SHP77 treated with DMSO at 0.1 percent for 48 hours (cell line): ENCODE results near the gene SRD5A3.
"Not testable (repeated sequence)": the region's sequence is repeated elsewhere in the genome, so short reads cannot be mapped to it uniquely, and the experiment has no call there.

Source experiments
- DNase-seq: peaks from one replicate; lab custom pipeline; 2025; lab: John Stamatoyannopoulos, UW

SRD5A3 gene

DNA sequence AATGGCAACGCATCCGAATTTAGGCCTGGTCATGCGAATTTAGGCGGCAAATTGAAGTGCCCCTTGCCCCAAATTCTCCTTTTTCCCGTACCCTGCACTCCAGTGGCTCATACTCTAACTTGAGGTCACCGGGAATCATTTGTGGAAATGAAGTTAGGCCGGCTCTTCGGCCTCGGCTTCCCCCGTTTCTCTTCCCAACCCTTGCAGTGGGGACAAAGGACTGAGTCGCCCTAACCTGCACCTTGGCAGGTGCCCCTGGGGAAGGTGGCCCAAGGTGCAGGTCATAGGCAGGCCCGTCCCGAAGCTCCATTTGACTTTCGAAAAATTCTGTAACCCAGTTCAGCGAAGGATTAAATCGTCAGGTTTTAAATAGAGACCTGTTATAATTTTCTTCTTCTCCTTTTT, 811 bp downstream of the SRD5A3 start:
- no peak for DNase-seq

DNA sequence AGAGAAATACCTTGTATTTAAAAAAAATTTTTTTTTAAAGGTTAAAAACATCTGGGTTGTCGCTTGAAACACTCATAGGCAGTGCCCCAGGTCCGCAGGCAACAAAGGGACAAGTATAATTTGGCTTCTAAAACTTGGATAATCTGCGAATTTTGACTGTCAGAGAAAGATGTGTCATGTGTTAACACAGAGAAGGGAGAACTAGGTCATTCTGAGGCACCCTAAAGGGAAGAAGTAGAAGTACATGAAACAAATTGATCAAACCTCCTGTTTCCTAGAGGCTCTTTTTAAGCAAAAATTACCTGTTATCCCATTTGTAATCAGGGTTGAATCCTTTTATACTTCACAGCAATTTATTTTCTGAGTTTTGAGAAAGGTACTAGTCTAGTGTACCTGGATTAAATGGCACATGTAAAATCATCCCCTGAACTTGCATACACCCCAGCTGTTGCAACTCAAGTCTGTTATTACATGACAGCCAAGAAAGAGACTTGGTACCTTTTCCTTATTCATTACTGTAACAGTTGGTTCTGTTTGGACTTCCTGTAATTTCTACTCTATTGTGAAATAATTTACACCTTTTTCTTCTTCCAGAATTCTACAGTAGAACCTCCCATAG, 1.7 kb downstream of the SRD5A3 start:
- DNase-seq, result no peak

DNA sequence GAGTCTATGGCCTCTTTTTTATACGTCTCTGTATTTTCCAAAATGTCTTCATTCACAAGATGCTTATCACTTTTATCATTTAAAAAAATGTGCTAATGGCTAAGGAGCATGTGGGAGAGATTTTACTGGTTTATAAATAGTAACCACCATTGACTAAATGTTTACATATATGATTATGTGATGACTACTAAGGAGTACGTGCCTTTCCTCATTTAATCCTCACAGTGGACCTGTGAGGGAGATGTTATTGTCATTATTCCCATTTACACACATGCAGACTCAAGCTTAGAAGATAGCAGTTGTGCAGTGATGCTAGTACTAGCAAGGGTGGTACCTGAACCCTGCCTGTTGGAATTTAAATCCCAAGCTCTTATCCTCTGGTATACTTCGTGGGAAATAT, 2.4 kb downstream of the SRD5A3 start:
- no peak for DNase-seq

DNA sequence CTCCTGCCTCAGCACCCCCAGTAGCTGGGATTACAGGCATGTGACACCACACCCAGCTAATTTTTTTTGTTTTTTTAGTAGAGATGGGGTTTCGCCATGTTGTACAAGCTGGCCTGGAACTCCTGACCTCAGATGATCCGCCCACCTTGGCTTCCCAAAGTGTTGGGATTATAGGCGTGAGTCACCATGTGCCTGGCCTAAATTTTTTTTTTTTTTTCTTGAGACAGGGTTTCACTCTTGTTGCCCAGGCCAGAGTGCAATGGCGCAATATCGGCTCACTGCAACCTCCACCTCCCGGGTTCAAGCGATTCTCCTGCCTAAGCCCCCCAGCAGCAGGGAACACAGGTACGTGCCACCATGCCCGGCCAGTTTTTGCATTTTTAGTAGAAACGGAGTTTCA, 4.8 kb downstream of the SRD5A3 start:
- not testable (repeated sequence) for DNase-seq

DNA sequence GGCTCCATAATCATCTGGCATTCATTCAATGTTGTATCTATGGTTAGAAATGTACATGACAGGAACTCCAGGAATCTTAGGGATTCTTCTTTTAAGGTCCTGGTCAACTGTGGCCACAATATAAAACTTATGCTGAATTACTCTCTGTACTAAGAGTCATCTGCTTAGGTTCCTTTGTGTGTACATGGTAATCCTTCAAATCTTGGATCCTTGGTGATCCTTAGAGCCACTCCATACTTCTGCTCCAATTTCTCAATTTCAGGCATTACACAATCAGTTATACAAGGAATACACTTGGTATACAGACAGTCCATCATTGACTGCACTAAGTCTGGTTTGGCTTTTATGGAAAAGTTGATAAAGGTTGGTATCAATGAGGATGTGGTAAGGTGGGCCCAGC, 5.8 kb downstream of the SRD5A3 start:
- DNase-seq, result no peak

DNA sequence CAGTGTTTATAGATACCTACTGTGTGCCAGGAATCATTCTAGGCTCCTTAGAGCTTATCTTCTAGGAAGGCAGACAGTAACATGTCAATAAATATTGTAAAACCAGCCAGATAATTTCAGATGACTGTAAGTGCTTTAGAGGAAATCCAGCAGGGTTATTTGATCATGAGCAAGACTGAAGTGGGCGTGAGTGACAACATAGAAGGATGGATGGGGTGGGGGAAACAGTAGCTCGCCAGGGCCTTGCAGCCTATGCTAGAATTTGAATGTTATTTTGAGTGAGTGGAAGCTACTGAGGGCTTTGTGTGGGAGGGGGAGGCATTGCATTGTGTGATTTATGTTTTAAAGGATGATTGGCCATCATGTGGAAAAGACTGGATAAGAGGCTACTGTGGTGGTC, 6.7 kb downstream of the SRD5A3 start:
- DNase-seq, result no peak

DNA sequence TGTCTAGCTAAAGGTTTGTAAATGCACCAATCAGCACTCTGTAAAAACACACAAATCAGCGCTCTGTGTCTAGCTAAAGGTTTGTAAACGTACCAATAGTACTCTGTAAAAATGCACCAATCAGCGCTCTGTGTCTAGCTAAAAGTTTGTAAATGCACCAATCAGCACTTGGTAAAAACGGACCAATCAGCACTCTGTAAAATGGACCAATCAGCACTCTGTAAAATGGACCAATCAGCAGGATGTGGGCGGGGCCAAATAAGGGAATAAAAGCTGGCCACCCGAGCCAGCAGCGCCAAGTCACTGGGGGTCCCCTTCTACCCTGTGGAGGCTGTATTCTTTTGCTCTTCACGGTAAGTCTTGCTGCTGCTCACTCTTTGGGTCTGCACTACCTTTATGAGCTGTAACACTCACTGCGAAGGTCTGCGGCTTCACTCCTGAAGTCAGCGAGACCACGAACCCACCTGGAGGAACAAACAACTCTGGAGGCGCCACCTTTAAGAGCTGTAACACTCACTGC, 7.2 kb downstream of the SRD5A3 start:
- DNase-seq, result not testable (repeated sequence)

DNA sequence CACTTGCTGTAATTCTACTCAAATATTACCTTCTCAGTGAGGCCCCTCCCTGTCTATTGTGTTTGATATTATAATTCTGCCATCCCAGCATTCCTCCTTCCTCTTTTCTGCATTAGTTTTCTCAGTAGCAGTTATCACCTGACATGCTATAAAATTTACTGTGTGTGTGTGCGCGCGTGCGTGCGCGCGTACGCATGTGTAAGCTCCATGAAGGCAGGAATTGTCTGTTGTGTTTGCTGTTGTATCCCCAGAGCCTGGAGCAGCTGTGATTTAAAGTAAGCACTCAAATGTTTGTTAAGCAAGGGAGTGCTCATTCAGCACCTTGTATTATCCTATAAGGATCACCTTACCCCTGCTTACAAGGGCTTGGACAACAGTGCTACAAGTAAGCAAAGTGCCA, 8.6 kb downstream of the SRD5A3 start:
- no peak for DNase-seq

DNA sequence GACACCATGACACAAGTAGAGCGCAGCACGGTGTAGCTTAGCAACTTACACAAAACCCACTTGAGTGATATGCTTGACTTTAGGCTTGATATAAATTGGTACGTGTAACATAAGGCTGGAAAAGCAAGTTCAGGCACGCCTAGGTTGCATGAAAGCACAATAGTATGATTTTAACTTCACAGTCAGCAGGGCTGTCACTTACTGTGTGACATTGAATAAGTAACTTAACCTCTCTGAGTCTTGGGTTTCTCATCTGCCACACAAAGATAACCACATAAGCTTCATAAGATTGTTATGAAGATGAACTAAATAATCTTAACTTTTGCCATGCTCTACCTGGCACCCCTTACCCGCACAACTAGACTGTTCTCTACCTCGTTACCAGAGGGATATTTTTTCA, 9.5 kb downstream of the SRD5A3 start:
- no peak for DNase-seq

DNA sequence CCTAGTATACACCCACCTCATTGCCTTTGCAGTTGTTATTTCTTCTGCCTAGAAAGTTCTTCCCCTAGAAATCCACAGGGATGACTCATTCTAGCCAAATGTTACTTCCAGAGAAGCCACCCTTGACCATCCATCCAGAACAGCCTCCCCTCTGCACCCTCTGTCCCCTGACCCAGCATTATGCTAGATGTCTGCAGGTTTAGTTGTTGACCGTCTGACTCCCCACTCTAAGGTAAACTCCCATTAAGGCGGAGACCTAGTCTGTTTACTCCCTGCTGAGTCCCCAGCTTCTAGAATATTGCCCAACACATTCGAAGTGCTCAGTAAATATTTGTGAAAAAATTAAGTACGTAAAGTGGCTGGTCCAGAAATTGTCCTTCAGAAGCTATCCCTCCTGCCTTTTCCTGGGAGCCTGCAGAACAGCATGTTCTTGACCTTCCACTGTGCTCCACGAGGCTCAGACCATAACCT, 11.0 kb downstream of the SRD5A3 start:
- no peak for DNase-seq

DNA sequence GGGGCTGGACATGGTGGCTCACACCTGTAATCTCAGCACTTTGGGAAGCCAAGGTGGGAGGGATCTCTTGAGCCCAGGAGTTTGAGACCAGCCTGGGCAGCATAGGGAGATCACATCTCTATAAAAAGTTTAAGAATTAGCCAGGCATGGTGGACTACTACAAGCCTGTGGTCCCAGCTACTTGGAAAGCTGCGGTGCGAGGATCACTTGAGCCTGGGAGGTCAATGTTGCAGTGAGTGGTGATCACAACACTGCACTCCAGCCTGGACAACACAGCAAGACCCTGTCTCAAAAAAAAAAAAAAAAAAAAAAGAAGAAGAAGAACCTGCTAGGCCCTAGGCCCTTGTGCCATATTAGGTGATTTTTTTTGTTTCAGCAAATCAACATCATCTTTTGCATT, 12.2 kb downstream of the SRD5A3 start:
- DNase-seq, result no peak

DNA sequence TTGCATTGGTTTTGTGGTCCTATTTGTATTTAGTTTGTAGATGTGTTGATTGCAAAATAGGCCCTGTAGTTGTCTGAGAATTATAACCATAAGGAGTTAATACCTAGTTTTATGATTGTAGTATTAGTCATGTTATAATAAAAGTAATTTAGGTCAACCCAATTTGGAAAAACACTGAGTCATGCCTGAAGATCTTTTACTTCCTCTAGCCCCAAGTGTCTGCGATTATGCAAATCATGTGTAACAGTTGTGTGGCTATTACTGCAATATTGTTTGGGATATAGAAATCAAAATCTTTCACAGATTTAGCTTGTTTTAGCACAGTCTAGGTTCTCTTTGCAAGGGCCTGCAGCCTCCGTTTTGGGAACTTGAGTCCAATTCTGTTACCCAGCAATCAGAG, 12.6 kb downstream of the SRD5A3 start:
- no peak for DNase-seq

DNA sequence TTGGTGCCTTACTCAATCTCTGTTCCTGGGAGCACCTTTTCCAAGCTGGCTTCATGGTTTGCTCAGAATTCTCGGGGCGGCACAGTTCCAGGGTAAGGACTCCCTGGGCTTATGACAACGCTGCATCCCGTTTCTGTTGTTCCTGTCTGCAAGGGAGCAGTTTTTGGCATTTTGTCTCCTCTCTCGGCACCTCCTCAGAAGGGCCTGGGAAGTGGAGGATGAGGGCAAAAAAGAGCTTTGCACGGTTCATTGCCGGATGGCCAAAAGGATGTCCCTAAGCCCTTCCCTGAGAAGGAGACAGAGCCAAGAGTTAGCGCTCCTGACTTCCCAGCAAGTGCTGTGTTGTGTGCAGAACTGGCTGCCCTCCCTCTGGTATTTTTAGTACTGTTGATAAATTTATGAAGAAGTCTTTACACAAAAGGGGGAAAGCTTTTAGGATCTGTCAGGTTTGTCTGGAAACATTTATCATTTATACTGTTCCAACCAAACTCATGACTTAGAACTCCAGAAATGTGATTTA, 13.4 kb downstream of the SRD5A3 start:
- DNase-seq, result no peak

DNA sequence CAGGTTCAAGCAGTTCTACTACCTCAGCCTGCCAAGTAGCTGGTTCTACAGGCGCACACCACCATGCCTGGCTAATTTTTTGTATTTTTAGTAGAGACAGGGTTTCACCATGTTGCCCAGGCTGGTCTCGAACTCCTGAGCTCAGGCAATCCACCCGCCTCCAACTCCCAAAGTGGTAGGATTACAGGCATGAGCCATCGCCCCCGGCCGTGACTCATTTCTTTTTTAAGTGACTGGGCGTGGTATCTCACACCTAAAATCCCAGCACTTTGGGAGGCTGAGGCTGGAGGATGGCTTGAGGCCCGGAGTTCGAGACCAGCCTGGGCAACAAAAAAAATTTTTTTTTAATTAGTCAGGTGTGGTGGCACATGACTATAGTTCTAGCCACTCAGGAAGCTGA, 16.9 kb downstream of the SRD5A3 start:
- DNase-seq, result not testable (repeated sequence)

DNA sequence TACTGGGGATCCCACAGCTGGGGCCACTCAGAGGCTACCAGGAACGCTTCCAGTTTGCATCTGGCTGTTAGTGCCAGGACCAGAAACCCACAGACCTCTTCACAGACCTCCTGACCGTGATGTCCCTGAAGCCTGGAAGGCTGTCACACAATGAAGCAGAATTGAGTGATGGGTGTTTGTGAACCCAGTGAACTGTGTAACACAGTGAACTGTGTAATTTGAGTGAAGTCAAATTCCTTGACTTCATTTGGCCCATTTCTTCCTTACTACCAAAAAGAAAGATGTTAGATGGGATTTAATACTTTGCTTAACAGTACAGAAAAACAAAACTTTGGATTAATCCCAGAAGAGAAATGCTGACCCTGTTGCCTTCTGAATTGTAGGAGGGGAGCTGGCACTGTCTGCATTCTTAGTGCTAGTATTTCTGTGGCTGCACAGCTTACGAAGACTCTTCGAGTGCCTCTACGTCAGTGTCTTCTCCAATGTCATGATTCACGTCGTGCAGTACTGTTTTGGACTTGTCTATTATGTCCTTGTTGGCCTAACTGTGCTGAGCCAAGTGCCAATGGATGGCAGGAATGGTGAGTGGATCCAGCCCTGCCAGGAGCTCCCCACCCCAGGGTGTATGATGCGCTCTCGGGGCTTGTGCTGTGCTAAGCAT, 17.8 kb downstream of the SRD5A3 start:
- DNase-seq, result no peak

DNA sequence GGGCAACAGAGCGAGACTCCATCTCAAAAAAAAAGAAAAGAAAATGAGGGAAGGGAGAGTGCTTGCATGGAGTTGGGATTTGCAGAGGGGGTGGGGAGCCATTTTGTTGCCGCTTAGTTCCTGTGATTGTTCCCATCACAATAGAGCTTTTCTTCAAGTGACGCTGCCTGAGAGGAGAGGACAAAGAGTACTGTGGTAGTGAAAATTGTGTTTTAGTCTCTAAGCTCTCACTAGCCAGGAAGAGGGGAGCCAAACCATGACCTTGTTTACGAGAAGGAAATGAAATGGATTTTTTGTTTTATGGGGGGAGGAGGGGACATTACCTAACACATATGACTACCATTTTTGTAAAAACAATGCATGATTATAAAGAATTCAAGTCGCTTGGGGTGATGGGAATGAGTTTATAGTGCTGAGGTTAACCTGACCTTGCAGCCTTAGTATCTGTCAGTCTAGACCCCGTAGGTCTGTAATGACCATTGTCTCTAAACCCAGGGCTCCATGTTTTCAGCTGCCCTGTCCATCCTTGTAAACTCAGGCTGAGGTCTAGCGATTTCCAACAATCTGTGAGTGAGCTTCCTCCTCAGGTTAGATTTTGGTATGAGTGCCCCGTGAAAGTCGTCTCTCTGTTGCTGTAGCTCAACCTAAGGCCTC, 18.8 kb downstream of the SRD5A3 start:
- DNase-seq, result no peak

DNA sequence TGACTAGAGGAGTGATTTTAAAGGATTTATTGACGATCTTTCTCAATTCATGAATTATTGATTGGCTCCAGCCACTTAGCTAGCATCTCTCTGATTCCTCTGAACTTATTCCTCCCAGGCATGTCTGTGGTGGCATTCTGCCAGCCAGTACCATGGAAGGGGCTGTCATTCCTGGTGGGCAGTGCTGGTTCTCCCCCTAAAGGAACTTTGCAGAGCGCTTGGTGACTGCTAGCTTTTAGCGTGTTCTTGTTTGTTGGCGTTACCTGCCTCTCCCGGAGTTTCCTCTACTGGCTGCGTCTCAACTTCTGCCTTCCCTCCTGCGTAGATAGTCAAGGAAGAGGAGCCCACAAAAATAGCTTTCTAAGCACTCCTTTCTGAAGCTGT, 19.3 kb downstream of the SRD5A3 start:
- no peak for DNase-seq

DNA sequence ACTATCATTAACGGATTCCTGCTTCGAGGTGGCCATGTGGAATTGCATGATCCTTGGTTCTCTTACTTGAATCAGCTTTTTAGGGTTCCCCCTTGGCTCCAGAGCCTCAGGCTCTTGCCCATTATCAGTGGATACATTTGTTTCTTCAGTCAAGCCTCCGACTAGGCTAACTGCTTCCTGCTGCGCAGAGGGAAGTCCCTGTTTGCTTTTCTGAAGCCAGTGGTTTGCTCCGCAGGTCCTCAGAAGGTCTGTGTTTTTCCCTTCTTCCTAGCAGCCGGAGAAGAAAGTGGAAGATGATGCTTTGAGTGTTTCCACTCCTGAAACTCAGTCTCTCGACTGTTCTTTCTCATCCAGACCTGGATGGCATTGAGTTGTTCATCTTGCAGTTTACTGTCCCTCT, 20.6 kb downstream of the SRD5A3 start:
- no peak for DNase-seq

DNA sequence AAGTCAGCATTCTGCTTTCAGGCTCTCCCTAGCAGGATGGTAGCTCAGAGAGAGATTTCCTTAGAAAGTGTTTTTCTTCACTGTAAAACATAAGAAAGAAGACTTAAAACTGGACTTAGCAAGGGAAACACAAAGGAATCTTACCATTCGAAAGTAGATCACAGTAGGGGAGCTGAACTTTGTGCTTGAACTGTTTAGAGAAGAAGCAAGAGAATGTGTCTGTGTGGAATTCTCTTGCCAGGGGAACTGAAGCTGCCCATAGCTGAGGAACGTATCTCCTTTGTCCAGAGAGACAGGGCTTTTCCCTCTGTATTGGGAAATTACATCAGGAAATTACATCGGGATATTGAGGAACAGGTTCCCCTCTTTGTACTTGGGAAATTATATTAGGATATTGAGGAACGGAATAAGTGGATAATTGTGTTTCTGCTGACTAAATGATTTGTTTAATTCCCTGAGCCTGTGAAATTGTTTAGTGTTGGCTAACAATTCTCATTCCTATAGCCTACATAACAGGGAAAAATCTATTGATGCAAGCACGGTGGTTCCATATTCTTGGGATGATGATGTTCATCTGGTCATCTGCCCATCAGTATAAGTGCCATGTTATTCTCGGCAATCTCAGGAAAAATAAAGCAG, 21.2 kb downstream of the SRD5A3 start:
- DNase-seq, result no peak

DNA sequence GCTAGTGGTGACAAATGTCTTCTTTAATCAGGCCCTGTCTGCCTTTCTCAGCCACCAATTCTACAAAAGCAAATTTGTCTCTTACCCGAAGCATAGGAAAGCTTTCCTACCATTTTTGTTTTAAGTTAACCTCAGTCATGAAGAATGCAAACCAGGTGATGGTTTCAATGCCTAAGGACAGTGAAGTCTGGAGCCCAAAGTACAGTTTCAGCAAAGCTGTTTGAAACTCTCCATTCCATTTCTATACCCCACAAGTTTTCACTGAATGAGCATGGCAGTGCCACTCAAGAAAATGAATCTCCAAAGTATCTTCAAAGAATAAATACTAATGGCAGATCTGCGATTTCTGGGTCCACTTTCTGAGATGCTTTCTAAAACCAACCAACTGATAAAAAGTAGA, 23.9 kb downstream of the SRD5A3 start:
- no peak for DNase-seq

DNA sequence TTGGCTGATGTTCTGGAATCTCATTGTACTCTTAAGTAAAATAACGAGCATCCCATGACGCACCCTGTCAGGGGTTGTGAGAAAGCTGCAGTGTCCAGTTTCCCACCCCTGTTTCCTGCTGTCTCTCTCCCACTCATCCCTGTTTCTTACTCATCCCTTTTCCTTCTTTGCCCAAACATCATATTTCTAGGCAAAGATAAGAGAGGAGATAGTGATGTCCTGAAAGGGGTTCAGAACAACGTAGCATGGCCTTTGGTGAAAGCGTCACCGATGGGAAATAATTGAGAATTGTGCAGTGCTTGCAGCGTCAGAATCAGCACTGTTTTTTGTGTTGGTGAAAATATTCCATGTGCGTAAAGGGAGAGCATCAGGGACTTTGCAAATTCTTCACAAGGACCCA, 26.2 kb downstream of the SRD5A3 start:
- DNase-seq, result no peak

DNA sequence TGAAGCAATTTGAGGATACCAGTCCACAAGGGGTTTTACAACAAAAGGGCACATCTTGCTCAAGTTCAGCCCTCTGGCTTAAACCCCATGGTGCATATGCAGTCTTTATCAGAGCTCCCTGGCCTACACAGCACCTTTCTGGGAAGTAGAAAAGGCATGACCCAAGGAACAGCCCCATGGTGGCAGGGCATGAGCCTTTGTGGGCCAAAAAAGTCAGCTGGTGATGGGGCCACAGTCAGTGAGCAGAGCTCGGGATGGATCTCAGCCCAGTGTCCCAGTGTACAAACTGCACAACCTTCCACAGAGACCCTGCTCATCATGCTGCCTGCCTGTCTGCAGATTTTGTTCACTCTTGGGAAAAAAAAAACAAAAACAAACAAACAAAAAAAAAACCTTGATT, 27.4 kb downstream of the SRD5A3 start:
- DNase-seq, result no peak

DNA sequence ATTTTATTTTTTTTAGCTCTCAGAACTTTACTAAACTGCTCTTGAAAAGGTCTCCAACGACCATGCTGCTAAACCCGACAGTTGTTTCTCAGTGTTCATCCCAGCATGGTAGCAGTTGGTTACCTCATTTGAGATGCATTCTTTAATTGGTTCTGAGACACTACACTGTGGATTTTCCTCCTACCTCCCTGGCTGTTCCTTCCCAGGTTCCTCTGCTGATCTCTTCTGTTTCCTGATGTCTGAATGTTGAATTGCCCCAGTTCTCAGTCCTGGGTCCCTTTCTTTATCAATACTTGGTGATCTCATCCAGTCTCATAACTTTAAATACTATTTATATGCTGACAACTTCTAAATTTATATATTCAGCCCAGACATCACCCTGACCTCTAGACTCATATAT, 30.7 kb downstream of the SRD5A3 start:
- DNase-seq, result no peak
